Activated T-cell treated with anti-CD3 and anti-CD28 coated beads, Interleukin-2, amount 50 U/mL, for 24 hours (primary cell): Measurements from ENCODE around the gene NFIX.

Source experiments
- DNase-seq: peaks from one replicate; pipeline ENCODE4 v3.0.0-alpha.2; 2020
- H3K27ac Mint-ChIP-seq: 2 replicates; pipeline ENCODE4 v1.8.0; 2020; ENCODE audit warnings: mild to moderate bottlenecking, mixed read lengths
- H3K27me3 Mint-ChIP-seq: 2 replicates; pipeline ENCODE4 v1.8.0; 2020; ENCODE audit warnings: mixed read lengths
- H3K36me3 Mint-ChIP-seq: 2 replicates; pipeline ENCODE4 v1.8.0; 2020; ENCODE audit warnings: low read depth, mixed read lengths
- H3K4me1 Mint-ChIP-seq: 2 replicates; pipeline ENCODE4 v1.8.0; 2020; ENCODE audit warnings: low read depth, mixed read lengths
- H3K4me3 Mint-ChIP-seq: 2 replicates; pipeline ENCODE4 v1.8.0; 2020; ENCODE audit warnings: mild to moderate bottlenecking, moderate library complexity, mixed read lengths
- H3K9me3 Mint-ChIP-seq: 2 replicates; pipeline ENCODE4 v1.8.0; 2020; ENCODE audit warnings: mixed read lengths

Gene NFIX

GRCh38 chr19:13014101-13014920, 19.0 kb downstream of the NFIX start:
- Mint-ChIP-seq H3K27ac (no peak overlapping the region), H3K36me3 (peaks cover 2% of the 10 kb centered on the region), H3K4me1 (peaks cover 30% of the 10 kb centered on the region), H3K27me3 (peaks cover 72% of the 10 kb centered on the region), H3K9me3 (no peaks in the 10 kb centered on the region), H3K4me3 (peak overlapping the region; percentile 76)
- DNase-seq: no peak

DNA sequence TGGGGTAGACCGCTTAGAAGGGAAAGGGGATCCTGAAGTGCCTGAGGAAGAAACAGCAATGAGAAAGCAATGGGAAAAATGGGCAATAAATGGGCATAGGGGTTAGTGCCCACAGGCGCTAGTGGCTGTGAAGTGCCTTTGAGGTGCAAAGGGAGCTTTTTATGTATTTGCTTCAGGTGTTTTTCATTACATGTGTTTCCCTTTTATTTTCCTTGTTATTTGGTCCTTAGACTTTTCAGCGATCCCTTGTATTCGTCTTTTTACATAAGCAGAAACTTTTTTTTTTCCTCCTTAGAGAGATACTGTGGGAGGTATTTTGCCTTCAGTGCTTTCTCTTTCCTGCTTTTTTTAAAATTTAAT, 19.6 kb downstream of the NFIX start:
- H3K36me3 Mint-ChIP-seq: peaks cover 2% of the 10 kb centered on the region
- DNase-seq: no peak
- no peak overlapping the region for H3K4me3 Mint-ChIP-seq
- peaks cover 68% of the 10 kb centered on the region for H3K27me3 Mint-ChIP-seq
- peaks cover 30% of the 10 kb centered on the region for H3K4me1 Mint-ChIP-seq
- no peak overlapping the region for H3K27ac Mint-ChIP-seq
- no peaks in the 10 kb centered on the region for H3K9me3 Mint-ChIP-seq

GRCh38 chr19:13015361-13016223, 20.3 kb downstream of the NFIX start:
- Mint-ChIP-seq H3K4me1 (peaks cover 27% of the 10 kb centered on the region), H3K27ac (no peak overlapping the region), H3K27me3 (peaks cover 64% of the 10 kb centered on the region), H3K36me3 (peaks cover 2% of the 10 kb centered on the region), H3K4me3 (no peak overlapping the region), H3K9me3 (no peaks in the 10 kb centered on the region)
- no peak for DNase-seq

- H3K27me3 Mint-ChIP-seq: peaks cover 59% of the 10 kb centered on the region
- H3K4me1 Mint-ChIP-seq: peaks cover 25% of the 10 kb centered on the region
- no peak for DNase-seq
- H3K4me3 Mint-ChIP-seq: no peak overlapping the region
- H3K36me3 Mint-ChIP-seq: peaks cover 2% of the 10 kb centered on the region
- no peak overlapping the region for H3K27ac Mint-ChIP-seq
- H3K9me3 Mint-ChIP-seq: no peaks in the 10 kb centered on the region
Measured at GRCh38 chr19:13016245-13016627, 21.0 kb downstream of the NFIX start.

GRCh38 chr19:13016628-13017305, 21.5 kb downstream of the NFIX start:
- Mint-ChIP-seq H3K4me1 (peaks cover 22% of the 10 kb centered on the region), H3K27ac (no peak overlapping the region), H3K27me3 (peaks cover 57% of the 10 kb centered on the region), H3K4me3 (no peak overlapping the region), H3K36me3 (peaks cover 2% of the 10 kb centered on the region), H3K9me3 (no peaks in the 10 kb centered on the region)
- DNase-seq: no peak

- no peaks in the 10 kb centered on the region for H3K9me3 Mint-ChIP-seq
- H3K4me1 Mint-ChIP-seq: peaks cover 23% of the 10 kb centered on the region
- H3K27me3 Mint-ChIP-seq: peaks cover 58% of the 10 kb centered on the region
- no peak overlapping the region for H3K27ac Mint-ChIP-seq
- H3K4me3 Mint-ChIP-seq: no peak overlapping the region
- peaks cover 2% of the 10 kb centered on the region for H3K36me3 Mint-ChIP-seq
- DNase-seq: no peak
Measured at GRCh38 chr19:13017306-13018034, 22.2 kb downstream of the NFIX start.

GRCh38 chr19:13018035-13018914, 23.0 kb downstream of the NFIX start:
- Mint-ChIP-seq H3K4me1 (peaks cover 22% of the 10 kb centered on the region), H3K27ac (no peak overlapping the region), H3K4me3 (no peak overlapping the region), H3K27me3 (peaks cover 56% of the 10 kb centered on the region), H3K9me3 (no peaks in the 10 kb centered on the region), H3K36me3 (no peaks in the 10 kb centered on the region)
- no peak for DNase-seq

- Mint-ChIP-seq H3K27ac (no peak overlapping the region), H3K36me3 (no peaks in the 10 kb centered on the region), H3K27me3 (peaks cover 52% of the 10 kb centered on the region), H3K4me3 (no peak overlapping the region), H3K4me1 (peaks cover 19% of the 10 kb centered on the region), H3K9me3 (no peaks in the 10 kb centered on the region)
- no peak for DNase-seq
Measured at GRCh38 chr19:13019332-13019731, 24.1 kb downstream of the NFIX start.

- Mint-ChIP-seq H3K4me3 (no peak overlapping the region), H3K27me3 (peaks cover 52% of the 10 kb centered on the region), H3K27ac (no peak overlapping the region), H3K36me3 (no peaks in the 10 kb centered on the region), H3K4me1 (peaks cover 20% of the 10 kb centered on the region), H3K9me3 (no peaks in the 10 kb centered on the region)
- no peak for DNase-seq
Measured at GRCh38 chr19:13020002-13020414, 24.7 kb downstream of the NFIX start.

GRCh38 chr19:13022111-13022858, 27.0 kb downstream of the NFIX start:
- Mint-ChIP-seq H3K36me3 (no peaks in the 10 kb centered on the region), H3K4me3 (peak overlapping the region; percentile 13), H3K9me3 (no peaks in the 10 kb centered on the region), H3K27ac (no peak overlapping the region), H3K27me3 (peaks cover 45% of the 10 kb centered on the region), H3K4me1 (peaks cover 20% of the 10 kb centered on the region)
- DNase-seq: no peak

GRCh38 chr19:13022859-13023636, 27.8 kb downstream of the NFIX start:
- Mint-ChIP-seq H3K36me3 (no peaks in the 10 kb centered on the region), H3K4me3 (peak overlapping the region; percentile 57), H3K4me1 (peaks cover 20% of the 10 kb centered on the region), H3K27ac (no peak overlapping the region), H3K27me3 (peaks cover 39% of the 10 kb centered on the region), H3K9me3 (no peaks in the 10 kb centered on the region)
- DNase-seq: no peak

- Mint-ChIP-seq H3K4me1 (peaks cover 20% of the 10 kb centered on the region), H3K4me3 (peak overlapping the region; percentile 64), H3K36me3 (no peaks in the 10 kb centered on the region), H3K27ac (no peak overlapping the region), H3K9me3 (no peaks in the 10 kb centered on the region), H3K27me3 (peaks cover 39% of the 10 kb centered on the region)
- no peak for DNase-seq
Measured at GRCh38 chr19:13023656-13024055, 28.4 kb downstream of the NFIX start.
